Transverse colon (tissue), 4 donors: ENCODE data around the gene GRK6. TPM values are rescaled to one million over a fixed set of nuclear protein-coding genes. Genes with fewer than 3 reads are reported as not detected.
A peak's percentile ranks its signal among the peaks of the same experiment; 100 is the strongest.

ENCODE experiments used
- DNase-seq: peaks from one replicate; pipeline ENCODE4 v3.0.0-alpha.2; 2019
- H3K27ac ChIP-seq, 4 donors: fragments of 200-600 bp; sonication (generic); 2 replicates each; pipeline ENCODE4 v1.5.1; 2016 to 2018; ENCODE audit warnings: inconsistent platforms in 4 of 4
- H3K27me3 ChIP-seq: fragments of 200-600 bp; sonication (generic); 2 replicates; pipeline ENCODE4 v1.5.1; 2017; ENCODE audit warnings: inconsistent platforms
- H3K36me3 ChIP-seq, 4 donors: fragments of 200-600 bp; sonication (generic); 2 replicates each; pipeline ENCODE4 v1.5.1; 2017 to 2019; ENCODE audit warnings: inconsistent platforms in 4 of 4
- H3K4me1 ChIP-seq, 4 donors: fragments of 200-600 bp; sonication (generic); 2 replicates each; pipeline ENCODE4 v1.5.1; 2017 to 2020; ENCODE audit warnings: inconsistent platforms in 4 of 4
- H3K4me3 ChIP-seq, 4 donors: fragments of 200-600 bp; sonication (generic); 1 replicate in 1 of 4; 2 replicates in 3 of 4; pipeline versions ENCODE4 v1.5.1 to v1.6.1; 2017 to 2019; ENCODE audit warnings: inconsistent platforms in 4 of 4
- H3K9me3 ChIP-seq, 2 donors: fragments of 200-600 bp; sonication (generic); 2 replicates each; pipeline ENCODE4 v1.5.1; 2017 to 2019; ENCODE audit warnings: inconsistent platforms in 2 of 2
- EP300 ChIP-seq: sonication (generic); formaldehyde crosslinking; IDR thresholded peaks from one replicate; pipeline ENCODE4 v1.6.1; 2017; ENCODE audit warnings: antibody characterized with exemption, low read depth
- POLR2A ChIP-seq: fragments of 450-650 bp; IDR thresholded peaks from one replicate; pipeline ENCODE4 v1.6.1; 2016; ENCODE audit warnings: antibody characterized with exemption, mild to moderate bottlenecking, moderate library complexity
- POLR2AphosphoS5 ChIP-seq, 3 donors: sonication (generic); formaldehyde crosslinking; IDR thresholded peaks; one replicate each; pipeline ENCODE4 v1.6.1; 2016; ENCODE audit warnings: antibody characterized with exemption in 3 of 3
- WGBS, 2 donors: methylation state at CpG; one replicate each; pipeline ENCODE4 v1.1.5; 2018; ENCODE audit warnings: low coverage in 1 of 2; 5-methylcytosine and 5-hydroxymethylcytosine counted together
- in situ Hi-C, 4 donors: fragments of 200-750 bp; cut with MboI; loops; one replicate each; pipeline versions ENCODE4 v1.15.0 to v1.15.1; 2017; ENCODE audit warnings: low sequenced_read_pairs in 3 of 4, low pct_ligation_motif_present in 1 of 4, low pct_unique_long_range_greater_than_20kb in 1 of 4
- intact Hi-C: fragments of 100-400 bp; cut with DNase I; formaldehyde crosslinking; loops from one replicate; pipeline ENCODE4 v1.15.1; 2023; ENCODE audit warnings: low total_unique reads
- total RNA-seq, 4 donors: library from RNA; depleted of rRNA; stranded (reverse); fragments of >200 nt; gene quantifications; one replicate each; pipeline ENCODE4 v1.1.0, GENCODE V29; 2016
- TF ChIP-seq, protein P1 (sequence below), 5 experiments: fragments of 200-600 bp in 3 of 5; fragments of 450-650 bp in 2 of 5; sonication (generic) in 3 of 5; IDR thresholded peaks; 1 replicate in 2 of 5; 2 replicates in 3 of 5; pipeline ENCODE4 v1.5.1; 2016 to 2017; ENCODE audit warnings: antibody characterized with exemption in 5 of 5, inconsistent platforms in 3 of 5, mild to moderate bottlenecking in 2 of 5, moderate library complexity in 1 of 5

GRK6 gene
- total RNA-seq, result 10 to 100 TPM; 21.5 to 40.5 (median 36.4) TPM

DNA sequence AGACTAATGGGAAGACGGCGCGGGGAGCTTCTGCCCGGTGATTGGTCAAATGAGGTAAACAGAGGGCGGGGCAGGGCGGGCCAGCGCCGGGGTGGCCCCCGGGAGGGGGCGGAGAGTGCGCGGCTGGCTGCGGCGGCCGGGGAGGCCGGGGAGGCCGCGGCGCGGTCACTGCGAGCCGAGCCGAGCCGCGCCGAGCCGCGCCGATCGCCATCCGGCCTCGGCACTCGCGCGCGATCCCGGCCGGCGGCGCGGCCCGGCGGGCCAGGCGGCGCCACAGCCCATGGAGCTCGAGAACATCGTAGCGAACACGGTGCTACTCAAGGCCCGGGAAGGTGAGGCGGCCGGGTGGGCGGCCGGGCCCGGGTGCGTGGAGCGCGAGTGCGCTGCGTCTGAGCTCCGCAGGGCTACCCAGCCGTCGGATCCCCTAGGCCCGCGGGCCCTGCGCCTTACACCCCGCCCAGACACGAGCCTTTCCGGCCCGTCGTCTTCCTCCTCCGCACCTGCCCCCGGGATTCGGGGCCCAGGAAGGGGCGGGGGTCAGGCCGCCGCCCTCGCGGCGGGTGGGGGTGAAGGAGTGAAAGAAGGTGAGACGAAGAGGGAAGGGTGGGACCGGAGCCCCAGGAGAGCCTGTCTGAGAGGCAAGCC lies at the start of gene GRK6:
TSS of gene GRK6 (plus strand) at position 111 of the 645 bp plus-strand sequence. CDS start at position 281, 170 bp downstream.
- no peak for TF ChIP-seq POLR2AphosphoS5 (IDR thresholded peaks at IDR 0.05)
- TF ChIP-seq EP300, result no peak
- TF ChIP-seq, protein P1, sequence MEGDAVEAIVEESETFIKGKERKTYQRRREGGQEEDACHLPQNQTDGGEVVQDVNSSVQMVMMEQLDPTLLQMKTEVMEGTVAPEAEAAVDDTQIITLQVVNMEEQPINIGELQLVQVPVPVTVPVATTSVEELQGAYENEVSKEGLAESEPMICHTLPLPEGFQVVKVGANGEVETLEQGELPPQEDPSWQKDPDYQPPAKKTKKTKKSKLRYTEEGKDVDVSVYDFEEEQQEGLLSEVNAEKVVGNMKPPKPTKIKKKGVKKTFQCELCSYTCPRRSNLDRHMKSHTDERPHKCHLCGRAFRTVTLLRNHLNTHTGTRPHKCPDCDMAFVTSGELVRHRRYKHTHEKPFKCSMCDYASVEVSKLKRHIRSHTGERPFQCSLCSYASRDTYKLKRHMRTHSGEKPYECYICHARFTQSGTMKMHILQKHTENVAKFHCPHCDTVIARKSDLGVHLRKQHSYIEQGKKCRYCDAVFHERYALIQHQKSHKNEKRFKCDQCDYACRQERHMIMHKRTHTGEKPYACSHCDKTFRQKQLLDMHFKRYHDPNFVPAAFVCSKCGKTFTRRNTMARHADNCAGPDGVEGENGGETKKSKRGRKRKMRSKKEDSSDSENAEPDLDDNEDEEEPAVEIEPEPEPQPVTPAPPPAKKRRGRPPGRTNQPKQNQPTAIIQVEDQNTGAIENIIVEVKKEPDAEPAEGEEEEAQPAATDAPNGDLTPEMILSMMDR (IDR thresholded peaks at IDR 0.05), result no peak
- TF ChIP-seq POLR2A, result peak; percentile 38
- WGBS, 2 donors, result 1% methylated on average over 35 of the region's 82 CpGs; no CpG with 5 or more reads in 1 of the 2 donors
- no peaks in the 10 kb centered on the region for H3K27me3 ChIP-seq
- intact Hi-C loops, result loop anchor here (2.0 kb wide), 1 partner anchor 70 kb away; the partner anchor contains the start of gene PDLIM7
- no peaks in the 10 kb centered on the region for H3K9me3 ChIP-seq
- peak within 1 kb of the TSS; percentile 74 to 94 (median 92) for H3K4me3 ChIP-seq
- in situ Hi-C loops, result no loop called here
- peaks cover 26 to 47% (median 31%) of the 10 kb centered on the region in 4 donors for H3K4me1 ChIP-seq
- H3K27ac ChIP-seq, result peak within 1 kb of the TSS; percentile 95 to 98 (median 97)
- H3K36me3 ChIP-seq, result no peaks in the 10 kb centered on the region
- DNase-seq, result peak; percentile 78

DNA sequence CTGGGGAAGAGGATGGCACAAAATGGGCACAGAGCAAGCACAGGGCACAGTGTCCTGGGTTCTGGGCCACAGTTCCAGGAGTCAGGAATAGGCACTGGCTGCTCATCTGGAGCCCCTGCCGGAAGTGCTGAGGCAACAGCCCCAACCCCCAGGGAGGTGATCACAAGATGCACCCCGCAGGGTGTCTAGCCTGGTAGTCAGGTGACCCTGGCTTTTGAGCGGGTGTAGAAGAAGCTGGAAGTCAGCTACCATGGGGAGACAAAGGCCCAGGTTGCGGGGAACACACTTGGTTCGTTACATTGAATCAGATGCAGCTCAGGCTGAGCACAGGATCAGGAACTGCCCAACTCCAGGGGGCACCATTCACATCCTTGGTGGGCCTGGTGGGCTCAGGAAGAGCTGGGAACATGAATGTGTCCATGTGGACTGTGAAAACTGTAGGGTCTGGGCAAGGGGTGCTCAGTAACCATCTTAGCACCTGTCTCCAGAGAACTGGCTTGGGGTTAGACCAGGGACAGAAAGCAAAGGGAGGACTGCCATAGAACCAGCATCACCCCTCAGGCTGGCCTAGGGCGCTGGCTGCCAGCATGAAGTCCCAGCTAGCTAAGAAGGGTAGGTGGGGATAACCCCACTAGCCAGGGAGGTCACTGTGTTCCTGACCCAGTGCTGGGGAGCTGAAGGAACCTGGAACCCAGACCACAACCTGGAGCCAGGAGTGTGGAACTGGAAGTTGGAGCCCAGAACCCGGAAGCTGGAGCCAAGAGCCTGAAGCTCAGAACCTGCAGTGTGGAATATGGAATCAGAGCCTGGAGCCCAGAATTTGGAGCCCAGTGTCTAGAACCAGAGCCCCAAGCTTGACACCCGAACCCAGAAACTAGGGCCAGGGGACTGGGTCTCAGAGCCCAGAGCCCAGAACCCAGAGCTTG lies 48.4 kb upstream of the GRK6 start:
- no peak overlapping the region for H3K4me3 ChIP-seq
- TF ChIP-seq, protein P1 (IDR thresholded peaks at IDR 0.05), result no peak
- TF ChIP-seq POLR2AphosphoS5 (IDR thresholded peaks at IDR 0.05) (no peak), EP300 (no peak), POLR2A (no peak)
- 85% methylated on average over 8 of the region's 8 CpGs; no CpG with 5 or more reads in 1 of the 2 donors for WGBS, 2 donors
- in situ Hi-C loops, result loop anchor here in 1 of 4 donors (25.0 kb wide), 1 partner anchor 134 kb away; the partner anchor contains the start of genes DDX41 and DOK3
- no peak for DNase-seq
- H3K27ac ChIP-seq, result no peak overlapping the region
- intact Hi-C loops, result no loop called here
- no peaks in the 10 kb centered on the region for H3K27me3 ChIP-seq
- no peaks in the 10 kb centered on the region for H3K9me3 ChIP-seq
- no peaks in the 10 kb centered on the region for H3K4me1 ChIP-seq
- H3K36me3 ChIP-seq, result no peaks in the 10 kb centered on the region

DNA sequence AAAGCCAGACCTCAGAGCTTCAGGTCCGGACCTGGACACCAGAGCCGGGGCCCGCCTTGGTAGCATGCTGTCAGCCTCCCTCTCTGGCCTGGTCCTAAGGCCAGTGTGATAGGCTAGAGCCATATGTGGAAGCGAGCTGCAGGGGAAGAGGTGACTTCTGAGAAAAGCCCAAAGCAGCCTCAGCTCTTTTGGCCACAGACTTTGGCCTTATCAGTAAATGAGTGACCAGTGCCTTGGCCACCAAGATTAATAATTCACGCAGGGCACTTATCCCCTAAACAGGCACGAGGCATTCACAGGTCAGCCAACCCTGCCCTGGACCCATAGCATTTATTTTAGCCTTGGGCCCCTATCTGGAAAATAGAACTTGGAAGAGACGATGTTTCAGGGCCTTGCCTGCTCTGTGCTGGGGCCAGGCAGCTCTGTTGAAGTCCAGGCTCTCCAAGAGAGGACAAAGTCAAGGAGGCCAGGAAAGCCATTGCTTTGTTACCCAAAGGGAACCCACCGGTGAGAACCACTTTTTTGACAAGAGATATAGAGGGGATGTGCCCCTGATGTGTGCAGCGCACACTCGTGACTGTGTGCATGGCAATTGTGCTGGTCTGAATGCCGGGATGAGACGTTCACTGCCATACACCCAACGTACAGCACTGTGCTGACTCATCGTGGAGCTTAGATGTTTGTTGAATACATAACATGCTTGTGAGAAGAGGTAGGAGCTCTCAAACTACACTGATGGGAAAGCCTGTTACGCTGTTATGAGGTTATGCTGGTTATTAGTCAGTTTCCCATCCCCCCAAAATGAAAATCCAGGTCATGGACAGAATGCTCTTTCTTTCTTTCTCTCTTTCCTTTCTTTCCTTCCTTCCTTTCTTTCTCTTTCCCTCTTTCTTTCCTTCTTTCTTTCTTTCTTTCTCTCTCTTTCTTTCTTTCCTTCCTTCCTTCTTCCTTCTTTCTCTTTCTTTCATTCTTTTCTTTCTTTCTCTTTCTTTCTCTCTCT lies 47.3 kb upstream of the GRK6 start:
- H3K27ac ChIP-seq, result no peak overlapping the region
- no peaks in the 10 kb centered on the region for H3K9me3 ChIP-seq
- H3K27me3 ChIP-seq, result peaks cover 5% of the 10 kb centered on the region
- H3K36me3 ChIP-seq, result no peaks in the 10 kb centered on the region
- intact Hi-C loops (no loop called here), in situ Hi-C loops (loop anchor here in 1 of 4 donors (25.0 kb wide), 1 partner anchor 133 kb away; the partner anchor contains the start of genes DDX41 and DOK3)
- no peak for DNase-seq
- WGBS, 2 donors, result 66 to 70% methylated on average over 4 to 15 of the region's 15 CpGs
- no peak overlapping the region for H3K4me3 ChIP-seq
- H3K4me1 ChIP-seq, result no peaks in the 10 kb centered on the region
- TF ChIP-seq POLR2A, result no peak
- TF ChIP-seq POLR2AphosphoS5 (IDR thresholded peaks at IDR 0.05), result no peak
- TF ChIP-seq EP300, result no peak
- TF ChIP-seq, protein P1 (IDR thresholded peaks at IDR 0.05), result no peak
